Thyroid gland (tissue), 4 donors: ENCODE results near the gene ITGA5. TPM values are rescaled to one million over a fixed set of nuclear protein-coding genes. Genes with fewer than 3 reads are reported as not detected.

Experiments used
- DNase-seq, 2 donors: peaks; one replicate each; pipeline ENCODE4 v3.0.0-alpha.2; 2019
- H3K27ac ChIP-seq, 3 donors: fragments of 200-600 bp; sonication (generic); 1 replicate in 2 of 3; 2 replicates in 1 of 3; pipeline ENCODE4 v1.5.1; 2016 to 2019; ENCODE audit warnings: mild to moderate bottlenecking in 1 of 3, moderate library complexity in 1 of 3
- H3K27me3 ChIP-seq: fragments of 200-600 bp; sonication (generic); one replicate; pipeline ENCODE4 v1.5.1; 2019
- H3K36me3 ChIP-seq, 2 donors: fragments of 200-600 bp; sonication (generic); one replicate each; pipeline ENCODE4 v1.5.1; 2016 to 2019
- H3K4me1 ChIP-seq, 2 donors: fragments of 200-600 bp; sonication (generic); one replicate each; pipeline ENCODE4 v1.5.1; 2017 to 2019
- H3K4me3 ChIP-seq, 3 donors: fragments of 200-600 bp; sonication (generic); replicated peaks in 1 of 3; 1 replicate in 2 of 3; 2 replicates in 1 of 3; pipeline ENCODE4 v1.5.1; 2016; ENCODE audit warnings: mild to moderate bottlenecking in 1 of 3
- H3K9me3 ChIP-seq: fragments of 200-600 bp; sonication (generic); one replicate; pipeline ENCODE4 v1.5.1; 2017
- CTCF ChIP-seq, 6 experiments: fragments of 200-600 bp in 3 of 6; fragments of 450-650 bp in 3 of 6; sonication (generic) in 3 of 6; IDR thresholded peaks; one replicate each; pipeline ENCODE4 v1.5.1; 2016 to 2019; ENCODE audit warnings: antibody characterized with exemption in 6 of 6, mild to moderate bottlenecking in 2 of 6, inconsistent platforms in 1 of 6, moderate library complexity in 1 of 6
- POLR2A ChIP-seq, 2 donors: fragments of 450-650 bp; IDR thresholded peaks; one replicate each; pipeline ENCODE4 v1.6.1; 2017; ENCODE audit warnings: antibody characterized with exemption in 2 of 2, mild to moderate bottlenecking in 2 of 2, moderate library complexity in 1 of 2
- WGBS, 2 donors: methylation state at CpG; one replicate each; pipeline ENCODE4 v1.1.5; 2017; 5-methylcytosine and 5-hydroxymethylcytosine counted together
- intact Hi-C: fragments of 100-400 bp; cut with DNase I; formaldehyde crosslinking; loops from one replicate; pipeline ENCODE4 v1.15.1; 2023
- total RNA-seq, 4 donors: library from RNA; depleted of rRNA; stranded (reverse); fragments of >200 nt; gene quantifications; one replicate each; pipeline ENCODE4 v1.2.3, GENCODE V29; 2016

The ITGA5 gene
- total RNA-seq, 4 donors from 2014 or later = 40.3 to 64.5 (median 51.6) TPM

GRCh38 chr12:54359762-54360351 lies 59.2 kb downstream of the ITGA5 start:
- TF ChIP-seq POLR2A (IDR thresholded peaks at IDR 0.05) (no peak), CTCF (IDR thresholded peaks at IDR 0.05) (no peak)
- Histone ChIP-seq H3K27ac (peak overlapping the region; percentile 24 to 95 (median 89)), H3K36me3 (no peaks in the 10 kb centered on the region), H3K9me3 (no peaks in the 10 kb centered on the region), H3K4me1 (peaks cover 19 to 47% of the 10 kb centered on the region in 2 donors), H3K27me3 (no peaks in the 10 kb centered on the region), H3K4me3 (peak overlapping the region in 1 of 3 donors; percentile 22)
- no peak for DNase-seq
- WGBS, 2 donors = 54 to 60% methylated on average over 9 of the region's 9 CpGs
- intact Hi-C loops = loop anchor here (5.0 to 10.0 kb wide), 3 partner anchors 68 to 143 kb away; no protein-coding TSS in a partner anchor

GRCh38 chr12:54358945-54359761 lies 59.9 kb downstream of the ITGA5 start:
- peak overlapping the region; percentile 85 to 95 (median 89) for H3K27ac ChIP-seq
- H3K4me3 ChIP-seq = peak overlapping the region in 2 of 3 donors; percentile 55 to 62
- DNase-seq = peak; percentile 97 to 98
- no peaks in the 10 kb centered on the region for H3K27me3 ChIP-seq
- TF ChIP-seq POLR2A (IDR thresholded peaks at IDR 0.05) (peak; percentile 35 to 75), CTCF (IDR thresholded peaks at IDR 0.05) (no peak)
- intact Hi-C loops = no loop called here
- peaks cover 20 to 51% of the 10 kb centered on the region in 2 donors for H3K4me1 ChIP-seq
- no peaks in the 10 kb centered on the region for H3K36me3 ChIP-seq
- 1 to 2% methylated on average over 40 of the region's 40 CpGs for WGBS, 2 donors
- H3K9me3 ChIP-seq = no peaks in the 10 kb centered on the region

- Histone ChIP-seq H3K36me3 (no peaks in the 10 kb centered on the region), H3K27ac (peak overlapping the region; percentile 85 to 95 (median 89)), H3K9me3 (no peaks in the 10 kb centered on the region), H3K4me1 (peaks cover 26 to 59% of the 10 kb centered on the region in 2 donors), H3K27me3 (no peaks in the 10 kb centered on the region), H3K4me3 (peak overlapping the region in 2 of 3 donors; percentile 55 to 62)
- no peak for DNase-seq
- 8 to 10% methylated on average over 15 of the region's 15 CpGs for WGBS, 2 donors
- TF ChIP-seq POLR2A (IDR thresholded peaks at IDR 0.05) = peak in 1 of 2 donors; percentile 51
- no peak for TF ChIP-seq CTCF (IDR thresholded peaks at IDR 0.05)
- intact Hi-C loops = no loop called here
Measured at GRCh38 chr12:54358191-54358944, 60.7 kb downstream of the ITGA5 start.

DNA sequence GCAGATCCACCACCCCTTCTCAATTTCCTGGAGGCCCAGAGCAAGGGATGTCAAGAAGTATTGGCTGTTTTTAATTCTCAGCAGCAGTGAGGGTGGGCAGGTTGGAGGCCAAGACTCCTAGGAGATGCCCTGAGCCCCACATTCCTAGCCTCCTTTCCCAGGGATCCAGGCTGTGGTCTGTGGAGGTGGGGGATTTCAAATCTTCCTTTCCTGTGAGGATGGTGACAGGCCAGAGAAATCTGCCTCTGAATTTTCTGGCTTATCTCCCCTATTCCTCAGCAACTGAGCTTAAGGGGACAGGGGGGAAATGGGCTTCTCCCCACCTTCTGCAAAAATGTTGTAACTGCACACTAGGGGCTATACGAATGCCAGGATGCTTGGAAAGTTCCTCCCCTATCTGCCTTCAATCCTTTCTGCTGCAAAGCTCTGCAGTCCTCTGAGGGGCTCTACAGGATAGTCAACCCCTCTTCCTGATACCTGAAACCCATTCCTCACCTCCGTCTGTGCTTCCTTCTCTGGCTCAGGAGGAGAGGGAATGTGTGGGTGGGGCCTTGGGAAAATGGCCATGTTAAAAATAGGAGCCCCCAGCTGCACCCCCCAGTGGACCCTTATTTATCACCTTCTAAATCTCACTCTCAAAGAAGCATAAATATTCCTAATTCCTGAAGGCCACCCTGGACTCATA lies 61.4 kb downstream of the ITGA5 start:
- DNase-seq = no peak
- Histone ChIP-seq H3K36me3 (no peaks in the 10 kb centered on the region), H3K9me3 (no peaks in the 10 kb centered on the region), H3K4me3 (peak overlapping the region in 1 of 3 donors; percentile 55), H3K27ac (peak overlapping the region; percentile 85 to 95 (median 89)), H3K4me1 (peaks cover 33 to 66% of the 10 kb centered on the region in 2 donors), H3K27me3 (no peaks in the 10 kb centered on the region)
- intact Hi-C loops = no loop called here
- WGBS, 2 donors = 73% methylated on average over 2 of the region's 2 CpGs
- TF ChIP-seq CTCF (IDR thresholded peaks at IDR 0.05) (no peak), POLR2A (IDR thresholded peaks at IDR 0.05) (no peak)
